GM23338 (cell line): ENCODE results near the gene GPR39. TPM values are rescaled to one million over a fixed set of nuclear protein-coding genes. Genes with fewer than 3 reads are reported as not detected.

Source experiments
- ATAC-seq: fragments of 200-7000 bp; cut with Tn5 transposase; 3 replicates; pipeline ENCODE4 v1.9.1; 2020
- DNase-seq: peaks from one replicate; pipeline ENCODE4 v3.0.0-alpha.2; 2015; ENCODE audit warnings: low spot score
- H2AFZ ChIP-seq: fragments of 200-600 bp; sonication (generic); 2 replicates; pipeline ENCODE4 v1.8.0; 2016; ENCODE audit warnings: antibody characterized with exemption, mild to moderate bottlenecking, moderate library complexity
- H3F3A ChIP-seq: fragments of 200-600 bp; sonication (generic); replicated peaks from 2 replicates; pipeline ENCODE4 v1.8.0; 2017; ENCODE audit warnings: antibody characterized with exemption, mixed run types, low read depth
- H3K27ac ChIP-seq: fragments of 200-600 bp; sonication (generic); 2 replicates; pipeline ENCODE4 v1.6.1; 2016; ENCODE audit warnings: low read depth
- H3K27me3 ChIP-seq: fragments of 200-600 bp; sonication (generic); 2 replicates; pipeline ENCODE4 v1.8.0; 2016; ENCODE audit warnings: mild to moderate bottlenecking, mixed run types, moderate library complexity; ENCODE audit not compliant: insufficient read depth
- H3K36me3 ChIP-seq: fragments of 200-600 bp; sonication (generic); 2 replicates; pipeline ENCODE4 v1.8.0; 2016; ENCODE audit warnings: mild to moderate bottlenecking; ENCODE audit not compliant: insufficient read depth
- H3K4me1 ChIP-seq: fragments of 200-600 bp; sonication (generic); 2 replicates; pipeline ENCODE4 v1.8.0; 2016; ENCODE audit warnings: mild to moderate bottlenecking, moderate library complexity; ENCODE audit not compliant: insufficient read depth
- H3K4me2 ChIP-seq: fragments of 200-600 bp; sonication (generic); 2 replicates; pipeline ENCODE4 v1.7.1; 2017; ENCODE audit warnings: mixed run types
- H3K4me3 ChIP-seq: fragments of 200-600 bp; sonication (generic); 2 replicates; pipeline ENCODE4 v1.6.1; 2016; ENCODE audit warnings: mixed run types
- H3K79me2 ChIP-seq: fragments of 200-600 bp; sonication (generic); replicated peaks from 2 replicates; pipeline ENCODE4 v1.8.0; 2017; ENCODE audit warnings: mild to moderate bottlenecking; ENCODE audit not compliant: insufficient read depth
- H3K9me2 ChIP-seq: fragments of 200-600 bp; sonication (generic); 2 replicates; pipeline ENCODE4 v1.8.0; 2017; ENCODE audit not compliant: insufficient read depth
- H4K20me1 ChIP-seq: fragments of 200-600 bp; sonication (generic); replicated peaks from 2 replicates; pipeline ENCODE4 v1.8.0; 2017; ENCODE audit warnings: mild to moderate bottlenecking; ENCODE audit not compliant: insufficient read depth
- H3K27ac Mint-ChIP-seq: 2 replicates; pipeline ENCODE4 v1.8.0; 2020; ENCODE audit warnings: inconsistent platforms, mild to moderate bottlenecking, moderate library complexity, mixed read lengths
- H3K27me3 Mint-ChIP-seq: 3 replicates; pipeline ENCODE4 v1.8.0; 2022; ENCODE audit warnings: low read depth, mild to moderate bottlenecking, moderate library complexity, mixed read lengths, inconsistent platforms; ENCODE audit not compliant: insufficient read depth, poor library complexity
- H3K36me3 Mint-ChIP-seq: 3 replicates; pipeline ENCODE4 v1.8.0; 2021; ENCODE audit warnings: low read depth, mild to moderate bottlenecking, inconsistent platforms, moderate library complexity, mixed read lengths
- H3K4me1 Mint-ChIP-seq: 3 replicates; pipeline ENCODE4 v1.8.0; 2020; ENCODE audit warnings: mild to moderate bottlenecking, inconsistent platforms, mixed read lengths
- H3K4me3 Mint-ChIP-seq: 3 replicates; pipeline ENCODE4 v1.8.0; 2021; ENCODE audit warnings: moderate library complexity, mild to moderate bottlenecking, inconsistent platforms, mixed read lengths
- H3K9me3 Mint-ChIP-seq: 3 replicates; pipeline ENCODE4 v1.8.0; 2020; ENCODE audit warnings: moderate library complexity, mild to moderate bottlenecking, inconsistent platforms, mixed read lengths
- EZH2 ChIP-seq: fragments of 200-600 bp; sonication (generic); IDR thresholded peaks from one replicate; pipeline ENCODE4 v1.8.0; 2017; ENCODE audit warnings: antibody characterized with exemption, mild to moderate bottlenecking, low read depth; ENCODE audit not compliant: unreplicated experiment
- JUNB ChIP-seq: IDR thresholded peaks from one replicate; pipeline ENCODE4 v1.6.1; 2016; ENCODE audit warnings: antibody characterized with exemption; ENCODE audit not compliant: unreplicated experiment
- POLR2AphosphoS5 ChIP-seq: IDR thresholded peaks from 2 replicates; pipeline ENCODE4 v1.6.1; 2016; ENCODE audit warnings: antibody characterized with exemption, low read depth
- ZNF114 ChIP-seq: fragments of 250-450 bp; sonication (Bioruptor Pico); IDR thresholded peaks from 2 replicates; pipeline ENCODE4 v1.5.0; 2020; ENCODE audit warnings: mild to moderate bottlenecking, moderate library complexity
- ZNF331 ChIP-seq: fragments of 250-450 bp; sonication (Bioruptor Pico); IDR thresholded peaks from 2 replicates; pipeline ENCODE4 v1.5.0; 2020; ENCODE audit warnings: low read depth, mild to moderate bottlenecking, moderate library complexity
- ZNF462 ChIP-seq: fragments of 250-450 bp; sonication (Bioruptor Pico); IDR thresholded peaks from 2 replicates; pipeline ENCODE4 v1.5.0; 2020; ENCODE audit warnings: mild to moderate bottlenecking, moderate library complexity
- polyA plus RNA-seq: library from polyadenylated mRNA; unstranded; fragments of >200 nt; fragmentation: Nextera tagmentation; extraction: Ambion mirVana; gene quantifications from 2 replicates; pipeline ENCODE4 v1.2.1, GENCODE V29; 2016
- total RNA-seq: library from RNA; depleted of rRNA; stranded (reverse); fragments of >200 nt; shearing (Covaris generic); gene quantifications from 2 replicates; pipeline ENCODE4 v1.2.3, GENCODE V29; 2014
- TF ChIP-seq, protein P1 (sequence below), 2 experiments: fragments of 200-600 bp in 1 of 2; sonication (generic) in 1 of 2; conservative IDR thresholded peaks; 2 replicates each; pipeline versions ENCODE4 v1.5.1 to v1.6.1; 2016 to 2017; ENCODE audit warnings: antibody characterized with exemption in 2 of 2, low read depth in 2 of 2, mild to moderate bottlenecking in 2 of 2, moderate library complexity in 1 of 2
- TF ChIP-seq, protein P2 (sequence below): IDR thresholded peaks from one replicate; pipeline ENCODE4 v1.6.1; 2018; ENCODE audit warnings: antibody characterized with exemption; ENCODE audit not compliant: unreplicated experiment
- TF ChIP-seq, protein P3 (sequence below): IDR thresholded peaks from 2 replicates; pipeline ENCODE4 v1.6.1; 2016; ENCODE audit warnings: antibody characterized with exemption

Gene GPR39
- total and polyA plus RNA-seq, 2 experiments from 2014 or later: 0.55 to 1.9 TPM

GRCh38 chr2:132678483-132678882 lies 261.9 kb downstream of the GPR39 start (continued):
- TF ChIP-seq ZNF462 (CRISPR knock-in tag) (no peak), POLR2AphosphoS5 (no peak)

DNA sequence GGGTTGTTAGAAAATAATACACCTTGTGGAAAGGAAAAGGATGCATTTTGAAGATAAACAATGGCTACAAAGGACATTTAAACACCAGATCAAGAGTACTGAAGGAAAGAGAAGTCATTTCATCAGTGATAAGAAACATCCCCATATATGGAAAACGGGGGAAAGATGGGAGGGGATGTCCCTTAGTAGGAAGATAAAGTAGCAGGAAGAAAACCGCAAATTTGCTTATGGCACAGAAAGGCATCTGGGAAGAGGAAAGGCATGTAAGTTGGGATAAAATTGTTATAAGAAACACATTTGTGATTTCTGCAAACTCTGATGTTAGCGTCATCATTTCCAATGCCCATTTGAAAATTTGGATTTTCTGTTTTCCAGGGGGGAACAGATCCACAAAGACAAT lies 263.9 kb downstream of the GPR39 start:
- Mint-ChIP-seq H3K9me3 (no peaks in the 10 kb centered on the region), H3K27me3 (no peaks in the 10 kb centered on the region), H3K4me3 (no peak overlapping the region), H3K27ac (no peak overlapping the region), H3K36me3 (no peaks in the 10 kb centered on the region), H3K4me1 (no peaks in the 10 kb centered on the region)
- H3K27ac ChIP-seq: no peak overlapping the region
- no peak overlapping the region for H3K4me2 ChIP-seq
- H3K79me2 ChIP-seq: no peaks in the 10 kb centered on the region
- no peaks in the 10 kb centered on the region for H3K36me3 ChIP-seq
- ATAC-seq (no peak), DNase-seq (no peak)
- H2AFZ ChIP-seq: no peak overlapping the region
- no peaks in the 10 kb centered on the region for H3K27me3 ChIP-seq
- no peaks in the 10 kb centered on the region for H3K4me1 ChIP-seq
- no peak overlapping the region for H3K4me3 ChIP-seq
- H3F3A ChIP-seq: no peaks in the 10 kb centered on the region
- H3K9me2 ChIP-seq: peaks cover 6% of the 10 kb centered on the region; the same call in 1 of the 2 replicates
- no peaks in the 10 kb centered on the region for H4K20me1 ChIP-seq
- TF ChIP-seq ZNF114 (CRISPR knock-in tag) (no peak), JUNB (no peak), ZNF331 (CRISPR knock-in tag) (no peak), EZH2 (no peak)
- TF ChIP-seq, protein P1, sequence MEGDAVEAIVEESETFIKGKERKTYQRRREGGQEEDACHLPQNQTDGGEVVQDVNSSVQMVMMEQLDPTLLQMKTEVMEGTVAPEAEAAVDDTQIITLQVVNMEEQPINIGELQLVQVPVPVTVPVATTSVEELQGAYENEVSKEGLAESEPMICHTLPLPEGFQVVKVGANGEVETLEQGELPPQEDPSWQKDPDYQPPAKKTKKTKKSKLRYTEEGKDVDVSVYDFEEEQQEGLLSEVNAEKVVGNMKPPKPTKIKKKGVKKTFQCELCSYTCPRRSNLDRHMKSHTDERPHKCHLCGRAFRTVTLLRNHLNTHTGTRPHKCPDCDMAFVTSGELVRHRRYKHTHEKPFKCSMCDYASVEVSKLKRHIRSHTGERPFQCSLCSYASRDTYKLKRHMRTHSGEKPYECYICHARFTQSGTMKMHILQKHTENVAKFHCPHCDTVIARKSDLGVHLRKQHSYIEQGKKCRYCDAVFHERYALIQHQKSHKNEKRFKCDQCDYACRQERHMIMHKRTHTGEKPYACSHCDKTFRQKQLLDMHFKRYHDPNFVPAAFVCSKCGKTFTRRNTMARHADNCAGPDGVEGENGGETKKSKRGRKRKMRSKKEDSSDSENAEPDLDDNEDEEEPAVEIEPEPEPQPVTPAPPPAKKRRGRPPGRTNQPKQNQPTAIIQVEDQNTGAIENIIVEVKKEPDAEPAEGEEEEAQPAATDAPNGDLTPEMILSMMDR (conservative IDR thresholded peaks at IDR 0.05; ENCODE audit: low read depth in 2 of 2): no peak
- TF ChIP-seq, protein P2, sequence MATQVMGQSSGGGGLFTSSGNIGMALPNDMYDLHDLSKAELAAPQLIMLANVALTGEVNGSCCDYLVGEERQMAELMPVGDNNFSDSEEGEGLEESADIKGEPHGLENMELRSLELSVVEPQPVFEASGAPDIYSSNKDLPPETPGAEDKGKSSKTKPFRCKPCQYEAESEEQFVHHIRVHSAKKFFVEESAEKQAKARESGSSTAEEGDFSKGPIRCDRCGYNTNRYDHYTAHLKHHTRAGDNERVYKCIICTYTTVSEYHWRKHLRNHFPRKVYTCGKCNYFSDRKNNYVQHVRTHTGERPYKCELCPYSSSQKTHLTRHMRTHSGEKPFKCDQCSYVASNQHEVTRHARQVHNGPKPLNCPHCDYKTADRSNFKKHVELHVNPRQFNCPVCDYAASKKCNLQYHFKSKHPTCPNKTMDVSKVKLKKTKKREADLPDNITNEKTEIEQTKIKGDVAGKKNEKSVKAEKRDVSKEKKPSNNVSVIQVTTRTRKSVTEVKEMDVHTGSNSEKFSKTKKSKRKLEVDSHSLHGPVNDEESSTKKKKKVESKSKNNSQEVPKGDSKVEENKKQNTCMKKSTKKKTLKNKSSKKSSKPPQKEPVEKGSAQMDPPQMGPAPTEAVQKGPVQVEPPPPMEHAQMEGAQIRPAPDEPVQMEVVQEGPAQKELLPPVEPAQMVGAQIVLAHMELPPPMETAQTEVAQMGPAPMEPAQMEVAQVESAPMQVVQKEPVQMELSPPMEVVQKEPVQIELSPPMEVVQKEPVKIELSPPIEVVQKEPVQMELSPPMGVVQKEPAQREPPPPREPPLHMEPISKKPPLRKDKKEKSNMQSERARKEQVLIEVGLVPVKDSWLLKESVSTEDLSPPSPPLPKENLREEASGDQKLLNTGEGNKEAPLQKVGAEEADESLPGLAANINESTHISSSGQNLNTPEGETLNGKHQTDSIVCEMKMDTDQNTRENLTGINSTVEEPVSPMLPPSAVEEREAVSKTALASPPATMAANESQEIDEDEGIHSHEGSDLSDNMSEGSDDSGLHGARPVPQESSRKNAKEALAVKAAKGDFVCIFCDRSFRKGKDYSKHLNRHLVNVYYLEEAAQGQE: no peak
- TF ChIP-seq, protein P3, sequence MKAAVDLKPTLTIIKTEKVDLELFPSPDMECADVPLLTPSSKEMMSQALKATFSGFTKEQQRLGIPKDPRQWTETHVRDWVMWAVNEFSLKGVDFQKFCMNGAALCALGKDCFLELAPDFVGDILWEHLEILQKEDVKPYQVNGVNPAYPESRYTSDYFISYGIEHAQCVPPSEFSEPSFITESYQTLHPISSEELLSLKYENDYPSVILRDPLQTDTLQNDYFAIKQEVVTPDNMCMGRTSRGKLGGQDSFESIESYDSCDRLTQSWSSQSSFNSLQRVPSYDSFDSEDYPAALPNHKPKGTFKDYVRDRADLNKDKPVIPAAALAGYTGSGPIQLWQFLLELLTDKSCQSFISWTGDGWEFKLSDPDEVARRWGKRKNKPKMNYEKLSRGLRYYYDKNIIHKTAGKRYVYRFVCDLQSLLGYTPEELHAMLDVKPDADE: no peak
